ENCODE measurements around the gene MLYCD. TPM values are rescaled to one million over a fixed set of nuclear protein-coding genes. Genes with fewer than 3 reads are reported as not detected.

MLYCD gene
- total and polyA plus RNA-seq, 2 donors from 2014 or later, result 8.8 to 9.1 TPM

GRCh38 chr16:83933885-83934683, 35.2 kb downstream of the MLYCD start:
- Histone ChIP-seq H3K9ac (ENCODE audit: low read length in 3 of 3) (no peak overlapping the region), H3K36me3 (ENCODE audit: control insufficient read depth in 2 of 3, insufficient read depth in 3 of 3, low read length in 3 of 3) (no peaks in the 10 kb centered on the region), H3K27me3 (ENCODE audit: control insufficient read depth, insufficient read depth, low read length) (no peaks in the 10 kb centered on the region), H3K9me3 (ENCODE audit: control insufficient read depth in 2 of 3, insufficient read depth in 1 of 3, low read length in 3 of 3) (no peaks in the 10 kb centered on the region), H3K4me1 (ENCODE audit: control insufficient read depth in 2 of 3, insufficient read depth in 2 of 3, low read depth in 1 of 3, low read length in 3 of 3) (no peaks in the 10 kb centered on the region), H3K27ac (ENCODE audit: low read depth in 2 of 2, low read length in 2 of 2) (no peak overlapping the region), H3K4me3 (ENCODE audit: low read length in 3 of 3) (no peak overlapping the region)
- no peak for TF ChIP-seq CTCF (IDR thresholded peaks at IDR 0.05; ENCODE audit: borderline replicate concordance, extremely low read depth, insufficient read depth)
- DNase-seq (peak in 1 of 5 donors; percentile 67), FAIRE-seq (no peak)
- intact Hi-C loops (cut with DNase I), result no loop called here

- TF ChIP-seq CTCF (IDR thresholded peaks at IDR 0.05; ENCODE audit: borderline replicate concordance, extremely low read depth, insufficient read depth), result no peak
- no peak for FAIRE-seq
- no peak for DNase-seq
Measured at GRCh38 chr16:83934684-83934977, 35.7 kb downstream of the MLYCD start.

GRCh38 chr16:83935005-83935857, 36.3 kb downstream of the MLYCD start:
- intact Hi-C loops (cut with DNase I), result no loop called here
- DNase-seq (no peak), FAIRE-seq (no peak)
- Histone ChIP-seq H3K36me3 (ENCODE audit: control insufficient read depth in 2 of 3, insufficient read depth in 3 of 3, low read length in 3 of 3) (no peaks in the 10 kb centered on the region), H3K27me3 (ENCODE audit: control insufficient read depth, insufficient read depth, low read length) (no peaks in the 10 kb centered on the region), H3K4me1 (ENCODE audit: control insufficient read depth in 2 of 3, insufficient read depth in 2 of 3, low read depth in 1 of 3, low read length in 3 of 3) (no peaks in the 10 kb centered on the region), H3K27ac (ENCODE audit: low read depth in 2 of 2, low read length in 2 of 2) (no peak overlapping the region), H3K9me3 (ENCODE audit: control insufficient read depth in 2 of 3, insufficient read depth in 1 of 3, low read length in 3 of 3) (no peaks in the 10 kb centered on the region), H3K9ac (ENCODE audit: low read length in 3 of 3) (no peak overlapping the region), H3K4me3 (ENCODE audit: low read length in 3 of 3) (no peak overlapping the region)
- no peak for TF ChIP-seq CTCF (IDR thresholded peaks at IDR 0.05; ENCODE audit: borderline replicate concordance, extremely low read depth, insufficient read depth)

More at GRCh38 chr16:83934684-83934977, 35.7 kb downstream of the MLYCD start:
- Histone ChIP-seq H3K9ac (ENCODE audit: low read length in 3 of 3) (no peak overlapping the region), H3K27ac (ENCODE audit: low read depth in 2 of 2, low read length in 2 of 2) (no peak overlapping the region), H3K27me3 (ENCODE audit: control insufficient read depth, insufficient read depth, low read length) (no peaks in the 10 kb centered on the region), H3K4me3 (ENCODE audit: low read length in 3 of 3) (no peak overlapping the region), H3K36me3 (ENCODE audit: control insufficient read depth in 2 of 3, insufficient read depth in 3 of 3, low read length in 3 of 3) (no peaks in the 10 kb centered on the region), H3K9me3 (ENCODE audit: control insufficient read depth in 2 of 3, insufficient read depth in 1 of 3, low read length in 3 of 3) (no peaks in the 10 kb centered on the region), H3K4me1 (ENCODE audit: control insufficient read depth in 2 of 3, insufficient read depth in 2 of 3, low read depth in 1 of 3, low read length in 3 of 3) (no peaks in the 10 kb centered on the region)
- intact Hi-C loops (cut with DNase I), result no loop called here

All from kidney (tissue), 14 donors.